GM13977 (cell line): ENCODE data around the gene MOXD1.

Source experiments
- DNase-seq: peaks from one replicate; pipeline ENCODE4 v3.0.0; 2012; ENCODE audit warnings: low spot score
- in situ Hi-C: fragments of 300-500 bp; cut with MboI; formaldehyde crosslinking; loops from one replicate; pipeline ENCODE4 v1.12.0; 2022; ENCODE audit warnings: low sequenced_read_pairs, low pct_unique_long_range_greater_than_20kb, mixed read lengths, inconsistent platforms; ENCODE audit not compliant: unreplicated experiment
- TF ChIP-seq, protein P1 (sequence below): IDR thresholded peaks from 2 replicates; pipeline ENCODE4 v1.5.1; 2012; ENCODE audit warnings: mild to moderate bottlenecking, control low read depth; ENCODE audit not compliant: insufficient read depth; ENCODE audit errors: extremely low read depth, missing control alignments

MOXD1 gene

DNA sequence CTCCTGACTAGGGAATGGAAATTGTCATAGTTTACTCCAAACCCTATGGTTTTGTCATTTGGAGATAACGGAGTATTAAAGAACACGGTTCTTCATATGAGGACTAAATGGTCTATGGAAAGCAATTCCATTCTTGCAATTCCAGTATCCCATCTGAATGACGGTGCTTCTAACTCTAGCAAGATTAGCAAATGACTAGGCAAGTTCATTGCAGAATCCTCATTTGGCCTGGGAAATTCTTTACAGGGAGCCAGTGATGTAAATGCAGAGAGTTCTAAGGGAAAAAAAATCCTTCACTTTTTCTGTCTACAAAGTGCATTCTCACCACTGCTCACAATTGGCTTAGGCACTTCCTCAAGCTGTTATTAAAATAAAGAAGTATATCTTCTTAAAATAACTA lies 111.5 kb downstream of the MOXD1 start:
- no peak for DNase-seq
- in situ Hi-C loops: loop anchor here (25.0 kb wide), 1 partner anchor 473 kb away; the partner anchor contains the start of gene VNN2
- TF ChIP-seq, protein P1, sequence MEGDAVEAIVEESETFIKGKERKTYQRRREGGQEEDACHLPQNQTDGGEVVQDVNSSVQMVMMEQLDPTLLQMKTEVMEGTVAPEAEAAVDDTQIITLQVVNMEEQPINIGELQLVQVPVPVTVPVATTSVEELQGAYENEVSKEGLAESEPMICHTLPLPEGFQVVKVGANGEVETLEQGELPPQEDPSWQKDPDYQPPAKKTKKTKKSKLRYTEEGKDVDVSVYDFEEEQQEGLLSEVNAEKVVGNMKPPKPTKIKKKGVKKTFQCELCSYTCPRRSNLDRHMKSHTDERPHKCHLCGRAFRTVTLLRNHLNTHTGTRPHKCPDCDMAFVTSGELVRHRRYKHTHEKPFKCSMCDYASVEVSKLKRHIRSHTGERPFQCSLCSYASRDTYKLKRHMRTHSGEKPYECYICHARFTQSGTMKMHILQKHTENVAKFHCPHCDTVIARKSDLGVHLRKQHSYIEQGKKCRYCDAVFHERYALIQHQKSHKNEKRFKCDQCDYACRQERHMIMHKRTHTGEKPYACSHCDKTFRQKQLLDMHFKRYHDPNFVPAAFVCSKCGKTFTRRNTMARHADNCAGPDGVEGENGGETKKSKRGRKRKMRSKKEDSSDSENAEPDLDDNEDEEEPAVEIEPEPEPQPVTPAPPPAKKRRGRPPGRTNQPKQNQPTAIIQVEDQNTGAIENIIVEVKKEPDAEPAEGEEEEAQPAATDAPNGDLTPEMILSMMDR: no peak

DNA sequence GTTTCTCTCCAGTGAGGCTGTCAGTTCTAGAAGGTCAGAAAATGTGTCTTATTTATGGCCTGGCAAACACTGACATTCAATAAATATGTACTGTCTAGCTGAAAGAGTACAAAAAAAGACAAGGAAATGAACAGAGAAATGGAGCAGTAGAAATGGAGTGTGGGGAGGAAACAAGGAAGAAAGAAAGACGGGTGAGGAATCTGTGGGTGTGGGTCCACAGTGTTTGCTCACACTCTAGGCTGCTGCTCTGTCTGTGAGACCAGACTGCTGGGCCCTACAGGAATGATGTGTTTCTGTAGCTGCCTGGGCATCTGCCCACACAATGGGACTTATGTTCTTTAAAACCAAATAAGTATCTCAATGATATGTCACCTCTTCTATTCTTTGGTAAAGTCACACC lies 114.2 kb downstream of the MOXD1 start:
- in situ Hi-C loops: loop anchor here (25.0 kb wide), 1 partner anchor 475 kb away; the partner anchor contains the start of gene VNN2
- TF ChIP-seq, protein P1: no peak

DNA sequence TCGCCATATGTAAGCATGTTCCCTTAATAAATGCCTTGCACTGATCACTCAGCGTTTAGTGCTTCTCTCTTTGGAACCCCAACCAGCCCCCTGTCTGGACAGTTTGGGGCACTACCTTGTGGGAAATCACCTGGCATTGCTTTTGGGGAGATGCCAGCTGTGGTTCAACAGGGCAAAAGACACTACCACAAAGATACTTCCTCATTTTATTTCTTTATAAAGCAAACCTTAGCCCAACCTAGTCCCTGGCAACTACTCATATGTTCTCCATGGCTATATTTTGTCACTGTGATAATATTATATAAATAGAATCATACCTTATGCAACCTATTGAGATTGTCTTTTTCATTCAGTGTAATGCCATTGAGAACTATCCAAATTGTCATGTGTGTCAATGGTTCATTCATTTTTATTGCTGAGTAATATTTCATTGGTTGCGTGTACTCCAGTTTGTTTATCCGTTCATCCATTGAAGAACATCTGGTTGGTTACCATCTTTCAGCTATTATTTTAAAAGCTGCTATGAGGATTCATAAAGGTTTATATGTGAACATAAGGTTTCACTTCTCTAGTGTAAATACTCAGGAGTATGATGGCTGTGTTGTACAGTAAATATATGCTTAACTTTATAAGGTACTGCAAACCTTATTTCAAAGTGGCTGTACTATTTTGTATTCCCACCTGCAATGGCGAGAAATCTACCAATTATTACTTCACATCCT lies 114.8 kb downstream of the MOXD1 start:
- no peak for DNase-seq
- in situ Hi-C loops: loop anchor here (25.0 kb wide), 1 partner anchor 476 kb away; the partner anchor contains the start of gene VNN2
- TF ChIP-seq, protein P1: no peak

More for the DNA sequence above, 114.2 kb downstream of the MOXD1 start:
- DNase-seq: no peak

DNA sequence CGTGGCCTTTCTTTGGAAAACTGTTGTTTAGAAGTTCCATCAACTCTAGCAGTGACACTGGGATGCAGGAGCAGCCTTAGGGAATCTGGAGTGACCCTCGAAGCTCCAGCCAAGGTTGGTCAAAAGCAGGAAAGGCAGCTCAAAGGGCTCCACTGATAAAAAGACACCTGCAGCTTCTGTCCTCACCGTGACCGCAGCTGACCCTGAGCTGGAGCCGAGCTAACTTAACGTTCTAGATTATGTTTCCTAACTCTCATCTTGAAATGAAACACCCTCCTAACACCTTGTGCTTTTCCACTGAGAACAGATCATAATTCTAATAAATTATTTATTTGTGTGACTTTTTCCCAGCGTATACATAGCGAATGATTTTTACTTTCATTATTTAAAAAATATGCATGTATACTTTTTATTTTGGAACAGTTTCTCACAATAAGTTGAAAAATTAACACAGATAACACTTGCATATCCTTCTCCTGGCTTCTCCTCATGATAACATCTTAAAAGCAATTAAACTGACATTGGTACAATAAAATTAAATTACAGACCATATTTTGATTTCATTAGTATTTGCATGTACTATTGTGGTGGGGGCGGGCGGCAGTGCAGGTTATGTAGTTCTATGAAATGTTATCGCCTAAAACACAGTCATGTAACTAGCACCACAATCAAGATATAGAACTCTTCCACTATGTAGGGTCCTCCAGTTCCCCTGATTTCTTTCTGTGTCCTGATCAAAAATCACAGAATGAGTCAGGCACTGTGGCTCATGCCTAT lies 116.1 kb downstream of the MOXD1 start:
- in situ Hi-C loops: loop anchor here (25.0 kb wide), 1 partner anchor 477 kb away; the partner anchor contains the start of gene VNN2
- DNase-seq: no peak
- TF ChIP-seq, protein P1: no peak

DNA sequence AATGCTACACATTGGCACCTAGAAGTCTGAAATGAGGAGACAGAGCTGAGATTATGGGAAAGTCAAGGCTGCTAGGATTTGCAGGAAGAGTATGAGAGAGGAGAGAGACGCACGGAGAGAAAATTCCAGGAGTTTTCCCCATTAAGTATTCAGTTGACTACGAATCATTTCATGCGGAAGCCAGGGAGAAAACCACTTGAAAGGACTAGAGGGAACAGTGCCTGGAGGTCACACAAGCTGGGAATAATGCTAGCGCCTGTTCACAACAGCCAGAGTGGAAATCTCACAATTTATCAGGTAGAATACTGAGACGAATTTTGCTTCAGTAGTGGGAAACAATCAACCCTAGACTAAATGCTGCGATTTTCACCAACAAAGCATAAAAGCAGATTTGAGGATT lies 118.6 kb downstream of the MOXD1 start:
- DNase-seq: no peak
- TF ChIP-seq, protein P1: no peak
- in situ Hi-C loops: loop anchor here (25.0 kb wide), 1 partner anchor 480 kb away; the partner anchor contains the start of gene VNN2

DNA sequence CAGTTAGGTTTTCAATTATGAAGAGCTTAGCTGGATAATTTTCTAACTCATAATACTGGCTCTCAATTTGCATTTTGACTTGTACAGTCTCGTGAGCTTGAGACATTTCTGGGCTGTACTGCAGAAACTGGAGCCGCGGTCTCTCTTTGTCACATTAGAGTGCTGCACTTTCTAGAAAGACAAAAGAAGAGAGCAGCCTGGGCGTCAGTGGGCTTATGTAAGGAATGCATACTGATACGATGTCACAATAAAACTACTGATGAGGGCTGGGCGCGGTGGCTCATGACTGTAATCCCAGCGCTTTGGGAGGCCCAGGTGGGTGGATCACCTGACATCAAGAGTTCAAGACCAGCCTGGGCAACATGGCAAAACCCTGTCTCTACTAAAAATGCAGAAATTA lies 120.8 kb downstream of the MOXD1 start:
- in situ Hi-C loops: loop anchor here (25.0 kb wide), 1 partner anchor 482 kb away; the partner anchor contains the start of gene VNN2
- TF ChIP-seq, protein P1: no peak
- DNase-seq: no peak
